NCI-H510A (cell line): ENCODE measurements around the gene PDE11A.
"Not testable (repeated sequence)": the region's sequence is repeated elsewhere in the genome, so short reads cannot be mapped to it uniquely, and the experiment has no call there.

Experiments
- DNase-seq: peaks from one replicate; lab custom pipeline; 2025; lab: John Stamatoyannopoulos, UW

PDE11A gene

GRCh38 chr2:177816766-177817165 is 255.8 kb downstream of the PDE11A start:
- no peak for DNase-seq

- no peak for DNase-seq
Measured at GRCh38 chr2:177812713-177813396, 259.7 kb downstream of the PDE11A start.

- no peak for DNase-seq
Measured at GRCh38 chr2:177810906-177811305, 261.7 kb downstream of the PDE11A start.

- no peak for DNase-seq
Measured at GRCh38 chr2:177808984-177809809, 263.4 kb downstream of the PDE11A start.

DNA sequence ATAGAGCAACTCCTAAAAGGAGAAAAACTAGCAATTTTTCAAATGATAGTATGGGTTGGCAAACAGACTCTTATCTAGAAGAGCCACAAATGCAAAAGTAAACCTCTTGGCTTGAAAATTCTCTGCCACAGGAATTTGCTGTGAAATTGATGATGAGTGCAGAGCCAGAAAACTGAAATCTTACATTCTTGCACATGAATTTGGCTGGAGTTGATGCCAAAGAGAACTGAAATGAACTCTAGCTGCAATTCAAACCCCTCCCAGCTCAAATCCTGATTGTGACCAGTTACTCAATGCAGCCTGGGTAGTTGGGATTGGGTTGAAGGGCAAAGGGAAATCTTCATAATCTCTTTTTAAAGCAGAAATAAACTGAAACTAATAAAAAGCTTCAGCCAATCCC is 266.6 kb downstream of the PDE11A start:
- no peak for DNase-seq

- no peak for DNase-seq
Measured at GRCh38 chr2:177799531-177799930, 273.0 kb downstream of the PDE11A start.

- DNase-seq = no peak
Measured at GRCh38 chr2:177797808-177798207, 274.8 kb downstream of the PDE11A start.

DNA sequence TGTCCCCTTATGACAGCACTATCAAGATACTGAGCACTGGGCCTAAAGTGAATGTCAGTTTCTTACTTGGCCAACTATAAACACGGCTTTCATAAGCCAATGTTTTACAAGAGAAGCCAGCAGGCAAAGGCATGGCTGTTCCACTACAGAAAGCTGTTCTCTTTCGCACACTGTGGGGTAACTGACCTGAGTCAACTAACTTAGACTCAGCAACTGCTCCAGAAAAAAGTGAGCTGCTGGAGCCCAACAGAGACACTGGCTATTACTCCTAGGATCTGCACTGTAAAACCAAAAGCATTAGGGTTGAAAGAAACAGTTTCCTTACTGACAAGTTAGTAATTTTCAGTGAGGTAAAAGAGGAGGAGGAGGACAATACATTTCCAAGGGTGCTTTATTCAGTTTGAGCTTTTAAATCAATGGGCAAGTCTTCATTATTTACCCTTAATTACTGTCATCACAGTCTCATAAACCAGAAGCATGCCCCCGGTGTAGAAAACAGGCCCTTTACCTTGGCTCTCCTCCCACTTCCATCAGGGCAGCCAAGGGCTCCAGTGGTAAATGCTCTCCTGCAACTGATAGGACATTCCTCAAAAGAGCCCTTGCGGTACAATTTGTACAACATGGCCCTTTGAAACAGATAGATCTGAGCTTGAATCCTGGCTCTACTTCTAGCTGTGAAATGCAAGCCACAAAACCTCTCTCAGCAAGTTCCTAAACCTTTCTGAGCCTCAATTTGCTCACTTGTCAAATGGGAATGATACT is 275.7 kb downstream of the PDE11A start:
- DNase-seq = no peak

DNA sequence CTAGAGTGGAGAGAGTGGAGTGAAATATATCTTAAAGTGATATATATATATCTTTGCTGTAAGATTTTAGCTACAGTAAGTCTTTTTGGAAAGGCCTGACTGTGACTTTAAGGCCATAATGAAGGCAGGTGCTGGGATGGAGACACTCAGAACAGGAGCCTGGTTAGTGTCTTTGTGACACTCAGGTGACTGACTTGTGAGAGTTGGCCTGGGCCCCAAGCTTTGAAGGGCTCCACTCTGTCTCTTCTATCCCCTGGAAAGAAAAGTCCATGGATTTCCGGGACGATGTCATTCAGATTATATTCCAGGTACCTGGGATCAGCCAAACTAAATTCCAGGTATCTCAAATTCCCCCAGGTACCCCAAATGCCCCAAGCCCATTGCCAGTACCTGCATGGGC is 276.6 kb downstream of the PDE11A start:
- no peak for DNase-seq

DNA sequence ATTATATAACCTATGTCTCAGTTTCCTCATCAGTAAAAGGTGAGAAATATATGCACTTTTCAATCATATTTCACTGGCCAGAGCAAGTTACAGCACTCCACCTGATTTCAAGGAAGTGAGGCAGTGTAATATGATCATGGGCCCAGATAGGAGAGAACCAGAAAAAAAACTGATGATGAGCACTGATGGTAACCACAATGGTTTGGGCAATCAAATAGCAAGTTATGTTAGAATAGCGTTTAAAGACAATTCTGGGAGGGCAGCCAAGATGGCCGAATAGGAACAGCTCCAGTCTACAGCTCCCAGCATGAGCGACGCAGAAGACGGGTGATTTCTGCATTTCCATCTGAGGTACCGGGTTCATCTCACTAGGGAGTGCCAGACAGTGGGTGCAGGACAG is 287.4 kb downstream of the PDE11A start:
- not testable (repeated sequence) for DNase-seq

- no peak for DNase-seq
Measured at GRCh38 chr2:177784745-177785067, 287.9 kb downstream of the PDE11A start.

- no peak for DNase-seq
Measured at GRCh38 chr2:177783835-177784744, 288.5 kb downstream of the PDE11A start.

DNA sequence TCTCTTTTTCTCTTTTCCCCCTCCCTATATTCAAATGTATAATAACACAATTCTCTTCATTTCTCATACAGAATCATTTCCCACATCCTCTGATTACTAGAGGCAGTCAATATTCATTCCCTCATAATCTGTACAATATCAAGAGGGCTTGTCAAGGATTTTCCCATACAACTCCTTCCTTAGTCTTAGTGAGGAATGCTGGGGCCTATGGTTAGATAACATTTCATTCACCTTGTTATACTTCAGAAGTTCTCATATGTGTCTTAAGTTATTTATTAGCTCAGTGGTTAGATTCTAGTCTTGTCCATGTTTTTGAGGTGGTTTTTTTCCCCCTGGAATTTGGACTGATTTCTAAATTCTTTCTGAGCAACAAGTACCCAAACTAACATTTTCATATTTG is 289.5 kb downstream of the PDE11A start:
- DNase-seq = no peak

- no peak for DNase-seq
Measured at GRCh38 chr2:177782613-177783012, 290.0 kb downstream of the PDE11A start.

DNA sequence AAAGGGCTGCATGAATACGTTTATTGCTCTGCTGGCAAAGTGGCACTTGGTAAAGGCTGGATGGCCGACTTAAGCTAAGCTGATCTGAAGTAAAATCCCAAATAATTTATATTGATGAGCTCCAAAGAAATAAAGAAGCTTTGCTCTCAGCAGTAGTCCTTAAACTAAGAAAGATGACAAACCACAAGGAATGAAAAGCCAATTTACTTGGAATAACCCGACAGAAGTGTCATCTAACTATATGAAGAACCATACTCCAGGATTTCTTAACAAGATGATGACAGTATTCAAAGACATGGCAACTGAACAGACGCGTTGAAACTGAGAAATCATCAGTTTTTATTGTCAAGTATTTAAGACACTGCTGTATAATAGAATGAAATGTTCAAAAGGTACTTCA is 294.1 kb downstream of the PDE11A start:
- no peak for DNase-seq

GRCh38 chr2:177772529-177772928 is 300.0 kb downstream of the PDE11A start:
- DNase-seq = no peak

- DNase-seq = no peak
Measured at GRCh38 chr2:177771191-177771590, 301.4 kb downstream of the PDE11A start.

DNA sequence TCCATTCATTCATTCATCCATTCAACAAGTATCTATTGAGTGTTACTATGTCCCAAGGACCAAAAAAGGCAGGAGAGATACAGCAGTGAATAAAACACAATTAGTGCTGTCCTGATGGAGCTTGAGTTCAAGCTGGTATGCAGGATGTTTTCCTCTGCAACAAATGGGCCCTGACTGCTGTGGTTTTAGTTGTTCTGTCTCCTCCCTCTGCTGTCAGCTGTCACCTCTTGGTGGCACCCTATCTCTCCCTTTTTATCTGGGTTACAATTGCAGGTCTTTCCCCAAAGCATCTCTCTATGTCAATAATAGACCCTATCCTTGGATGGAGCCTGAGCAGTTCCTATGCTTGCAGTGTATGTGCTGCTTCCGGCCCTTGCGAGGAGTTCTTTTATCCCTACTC is 304.8 kb downstream of the PDE11A start:
- no peak for DNase-seq

DNA sequence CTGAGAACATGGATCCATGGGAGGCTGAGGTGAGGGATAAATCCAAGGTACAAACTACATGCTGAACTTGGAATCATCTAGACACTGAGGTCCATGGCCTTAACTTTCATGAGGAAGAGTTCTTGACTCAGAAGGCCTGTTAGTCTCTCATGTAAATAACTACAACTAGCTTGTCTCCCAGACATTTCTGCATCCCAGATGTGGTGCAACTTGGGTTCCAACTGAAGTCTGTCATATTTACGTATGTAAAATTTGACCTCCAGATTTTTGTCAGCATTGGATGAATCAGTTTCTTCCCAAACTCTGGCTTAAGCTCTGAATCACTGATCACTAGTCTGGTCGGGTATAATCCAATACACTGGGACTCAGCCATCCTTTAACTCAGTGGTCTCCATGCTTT is 306.9 kb downstream of the PDE11A start:
- no peak for DNase-seq

DNA sequence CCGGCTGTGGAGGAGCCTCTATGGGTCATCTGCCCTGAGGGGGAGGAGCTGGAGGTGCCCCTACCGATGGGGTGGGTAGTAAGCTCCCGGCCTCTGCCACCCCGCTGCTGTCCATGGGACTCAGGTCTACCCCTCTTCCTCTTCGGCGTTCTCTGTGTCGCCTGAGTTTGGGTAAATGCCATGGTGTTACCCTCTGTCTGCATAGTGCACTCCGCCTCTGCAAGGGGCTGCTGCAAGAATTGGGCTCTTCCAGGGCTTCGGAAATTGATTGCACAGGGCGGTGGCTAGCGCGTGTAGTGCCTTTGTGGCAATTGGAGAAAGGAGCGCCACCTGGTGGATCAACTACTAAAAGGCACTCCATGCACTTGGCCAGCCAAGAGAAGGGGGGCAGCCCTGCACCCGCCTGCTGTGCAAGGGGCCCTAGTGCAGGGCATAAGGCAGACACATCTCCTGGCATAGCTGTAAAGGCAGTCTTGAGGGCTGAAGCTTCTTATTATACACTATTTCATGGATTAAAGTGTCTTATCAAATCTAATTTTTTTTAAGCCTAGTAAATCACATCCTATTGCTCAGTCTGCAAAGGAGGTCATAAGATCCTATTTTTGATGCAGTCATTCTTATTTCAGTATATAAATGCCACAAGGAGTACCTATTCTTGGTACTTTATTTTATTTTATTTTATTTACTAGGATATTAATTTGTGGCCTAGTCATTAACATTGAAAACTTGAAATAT is 308.9 kb downstream of the PDE11A start:
- peak; percentile 74 for DNase-seq

DNA sequence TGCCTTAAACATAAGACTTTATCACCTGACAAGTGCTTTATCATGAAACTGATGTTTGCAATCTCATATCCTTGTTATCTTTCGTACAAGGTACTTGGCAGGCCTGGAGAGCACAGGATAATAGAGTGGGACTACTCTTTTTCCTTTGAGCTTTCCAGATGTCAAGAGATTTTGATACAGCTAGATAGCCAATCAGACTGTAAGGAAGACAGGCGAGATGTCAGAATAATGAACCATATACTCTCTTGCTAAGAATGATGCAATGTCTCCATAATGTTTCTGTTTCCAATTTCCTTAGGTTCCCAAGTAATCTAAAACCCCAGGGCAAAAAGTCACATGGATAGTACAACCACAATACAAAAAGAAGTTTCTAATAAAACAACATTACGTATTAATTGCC is 313.1 kb downstream of the PDE11A start:
- no peak for DNase-seq
